ENCODE results near the gene GPX4.

DNA sequence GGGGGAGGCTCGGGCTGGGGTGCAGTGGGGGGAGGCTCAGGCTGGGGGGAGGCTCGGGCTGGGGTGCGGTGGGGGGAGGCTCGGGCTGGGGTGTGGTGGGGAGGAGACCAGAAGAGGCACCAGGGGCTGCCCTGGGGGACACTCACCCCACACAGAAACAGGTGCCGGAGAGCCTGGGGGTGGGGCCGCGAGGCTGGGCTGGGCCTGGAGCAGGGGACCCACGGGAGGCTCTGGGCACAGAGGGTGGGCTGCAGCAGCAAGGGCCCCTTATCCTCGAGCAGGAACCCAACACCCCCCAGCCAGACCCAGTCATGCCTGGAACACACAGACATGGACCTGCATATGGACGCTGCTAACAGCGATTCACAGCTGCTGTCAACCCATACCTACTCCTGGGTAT is 34.3 kb downstream of the GPX4 start:
- TF ChIP-seq, protein P1, sequence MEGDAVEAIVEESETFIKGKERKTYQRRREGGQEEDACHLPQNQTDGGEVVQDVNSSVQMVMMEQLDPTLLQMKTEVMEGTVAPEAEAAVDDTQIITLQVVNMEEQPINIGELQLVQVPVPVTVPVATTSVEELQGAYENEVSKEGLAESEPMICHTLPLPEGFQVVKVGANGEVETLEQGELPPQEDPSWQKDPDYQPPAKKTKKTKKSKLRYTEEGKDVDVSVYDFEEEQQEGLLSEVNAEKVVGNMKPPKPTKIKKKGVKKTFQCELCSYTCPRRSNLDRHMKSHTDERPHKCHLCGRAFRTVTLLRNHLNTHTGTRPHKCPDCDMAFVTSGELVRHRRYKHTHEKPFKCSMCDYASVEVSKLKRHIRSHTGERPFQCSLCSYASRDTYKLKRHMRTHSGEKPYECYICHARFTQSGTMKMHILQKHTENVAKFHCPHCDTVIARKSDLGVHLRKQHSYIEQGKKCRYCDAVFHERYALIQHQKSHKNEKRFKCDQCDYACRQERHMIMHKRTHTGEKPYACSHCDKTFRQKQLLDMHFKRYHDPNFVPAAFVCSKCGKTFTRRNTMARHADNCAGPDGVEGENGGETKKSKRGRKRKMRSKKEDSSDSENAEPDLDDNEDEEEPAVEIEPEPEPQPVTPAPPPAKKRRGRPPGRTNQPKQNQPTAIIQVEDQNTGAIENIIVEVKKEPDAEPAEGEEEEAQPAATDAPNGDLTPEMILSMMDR (IDR thresholded peaks at IDR 0.05; ENCODE audit: low read depth, low read length), result no peak
- TF ChIP-seq EZH2phosphoT487 (IDR thresholded peaks at IDR 0.05; ENCODE audit: low read depth), result no peak
